Measurements from ENCODE around the gene CNTRL. TPM values are rescaled to one million over a fixed set of nuclear protein-coding genes. Genes with fewer than 3 reads are reported as not detected.
"Not testable (repeated sequence)": the region's sequence is repeated elsewhere in the genome, so short reads cannot be mapped to it uniquely, and the experiment has no call there.

The CNTRL gene
- total RNA-seq, 1 experiment from 2014 or later = 11.2 TPM

DNA sequence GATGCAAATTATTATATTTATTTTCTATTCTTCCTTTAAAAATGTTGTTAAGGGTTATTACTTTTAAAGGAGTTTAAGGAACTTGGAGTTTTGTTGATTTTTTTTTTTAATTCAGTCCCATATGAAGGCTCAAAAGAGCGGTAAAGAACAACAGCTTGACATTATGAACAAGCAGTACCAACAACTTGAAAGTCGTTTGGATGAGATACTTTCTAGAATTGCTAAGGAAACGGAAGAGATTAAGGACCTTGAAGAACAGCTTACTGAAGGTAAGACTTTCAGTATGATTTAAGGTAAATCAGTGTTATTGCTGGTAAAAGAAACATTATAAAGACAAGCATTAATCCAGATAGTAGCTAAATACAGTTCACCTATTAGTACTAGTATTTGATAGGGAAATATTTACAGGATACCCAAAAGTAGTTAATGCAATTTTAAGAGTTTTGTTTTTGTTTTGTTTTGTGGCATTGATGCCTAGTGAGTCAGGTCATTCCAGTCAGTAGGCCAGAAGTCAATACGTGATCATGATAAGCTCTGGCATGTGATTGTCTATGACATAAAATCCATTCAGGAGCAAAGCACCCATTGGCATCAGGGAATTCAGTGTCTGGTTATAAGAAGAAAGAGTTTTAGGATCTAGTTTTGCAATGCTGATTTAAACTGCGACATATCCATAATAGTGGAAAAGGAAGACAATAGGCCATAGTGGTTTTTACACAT, 49.2 kb downstream of the CNTRL start:
- peaks cover 8% of the 10 kb centered on the region for H3K36me3 Mint-ChIP-seq (ENCODE audit: insufficient read depth, unreplicated experiment)
- H3K9me3 Mint-ChIP-seq (ENCODE audit: low read depth, unreplicated experiment) = no peaks in the 10 kb centered on the region
- CTCF ChIA-PET = no interaction called here
- intact Hi-C loops (cut with micrococcal nuclease; ENCODE audit: unreplicated experiment) = no loop called here
- TF ChIP-seq, protein P1, sequence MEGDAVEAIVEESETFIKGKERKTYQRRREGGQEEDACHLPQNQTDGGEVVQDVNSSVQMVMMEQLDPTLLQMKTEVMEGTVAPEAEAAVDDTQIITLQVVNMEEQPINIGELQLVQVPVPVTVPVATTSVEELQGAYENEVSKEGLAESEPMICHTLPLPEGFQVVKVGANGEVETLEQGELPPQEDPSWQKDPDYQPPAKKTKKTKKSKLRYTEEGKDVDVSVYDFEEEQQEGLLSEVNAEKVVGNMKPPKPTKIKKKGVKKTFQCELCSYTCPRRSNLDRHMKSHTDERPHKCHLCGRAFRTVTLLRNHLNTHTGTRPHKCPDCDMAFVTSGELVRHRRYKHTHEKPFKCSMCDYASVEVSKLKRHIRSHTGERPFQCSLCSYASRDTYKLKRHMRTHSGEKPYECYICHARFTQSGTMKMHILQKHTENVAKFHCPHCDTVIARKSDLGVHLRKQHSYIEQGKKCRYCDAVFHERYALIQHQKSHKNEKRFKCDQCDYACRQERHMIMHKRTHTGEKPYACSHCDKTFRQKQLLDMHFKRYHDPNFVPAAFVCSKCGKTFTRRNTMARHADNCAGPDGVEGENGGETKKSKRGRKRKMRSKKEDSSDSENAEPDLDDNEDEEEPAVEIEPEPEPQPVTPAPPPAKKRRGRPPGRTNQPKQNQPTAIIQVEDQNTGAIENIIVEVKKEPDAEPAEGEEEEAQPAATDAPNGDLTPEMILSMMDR (IDR thresholded peaks at IDR 0.05; ENCODE audit: unreplicated experiment) = no peak
- H3K4me1 Mint-ChIP-seq (ENCODE audit: low read depth, unreplicated experiment) = peaks cover 8% of the 10 kb centered on the region
- BruUV-seq (replicated peaks) = no TSS peak
- no peaks in the 10 kb centered on the region for H3K27me3 Mint-ChIP-seq (ENCODE audit: unreplicated experiment)
- no peak overlapping the region for H3K4me3 Mint-ChIP-seq (ENCODE audit: low read depth, unreplicated experiment)
- no peak overlapping the region for H3K27ac Mint-ChIP-seq (ENCODE audit: unreplicated experiment)
- DNase-seq = no peak

DNA sequence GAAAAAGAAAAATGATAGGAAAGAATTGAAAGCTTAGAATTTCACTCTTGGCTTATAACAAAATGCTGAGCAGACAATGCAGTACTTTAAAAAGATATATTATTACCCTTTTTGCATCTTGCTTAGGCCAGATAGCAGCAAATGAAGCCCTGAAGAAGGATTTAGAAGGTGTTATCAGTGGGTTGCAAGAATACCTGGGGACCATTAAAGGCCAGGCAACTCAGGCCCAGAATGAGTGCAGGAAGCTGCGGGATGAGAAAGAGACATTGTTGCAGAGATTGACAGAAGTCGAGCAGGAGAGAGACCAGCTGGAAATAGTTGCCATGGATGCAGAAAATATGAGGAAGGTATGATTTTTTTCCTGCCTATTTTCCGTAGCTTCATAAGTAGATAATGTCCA, 50.8 kb downstream of the CNTRL start:
- intact Hi-C loops (cut with micrococcal nuclease; ENCODE audit: unreplicated experiment) = no loop called here
- H3K27ac Mint-ChIP-seq (ENCODE audit: unreplicated experiment) = no peak overlapping the region
- peaks cover 14% of the 10 kb centered on the region for H3K4me1 Mint-ChIP-seq (ENCODE audit: low read depth, unreplicated experiment)
- TF ChIP-seq, protein P1 (IDR thresholded peaks at IDR 0.05; ENCODE audit: unreplicated experiment) = no peak
- peaks cover 8% of the 10 kb centered on the region for H3K36me3 Mint-ChIP-seq (ENCODE audit: insufficient read depth, unreplicated experiment)
- H3K9me3 Mint-ChIP-seq (ENCODE audit: low read depth, unreplicated experiment) = no peaks in the 10 kb centered on the region
- H3K27me3 Mint-ChIP-seq (ENCODE audit: unreplicated experiment) = no peaks in the 10 kb centered on the region
- DNase-seq = no peak
- no TSS peak for BruUV-seq (replicated peaks)
- CTCF ChIA-PET = no interaction called here
- H3K4me3 Mint-ChIP-seq (ENCODE audit: low read depth, unreplicated experiment) = no peak overlapping the region

DNA sequence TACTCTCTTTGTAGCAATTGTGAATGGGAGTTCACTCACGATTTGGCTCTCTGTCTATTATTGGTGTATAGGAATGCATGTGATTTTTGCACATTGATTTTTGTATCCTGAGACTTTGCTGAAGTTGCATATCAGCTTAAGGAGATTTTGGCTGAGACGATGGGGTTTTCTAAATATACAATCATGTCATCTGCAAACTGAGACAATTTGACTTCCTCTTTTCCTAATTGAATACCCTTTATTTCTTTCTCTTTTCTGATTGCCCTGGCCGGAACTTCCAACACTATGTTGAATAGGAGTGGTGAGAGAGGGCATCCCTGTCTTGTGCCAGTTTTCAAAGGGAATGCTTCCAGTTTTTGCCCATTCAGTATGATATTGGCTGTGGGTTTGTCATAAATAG, 54.6 kb downstream of the CNTRL start:
- H3K4me1 Mint-ChIP-seq (ENCODE audit: low read depth, unreplicated experiment) = peaks cover 22% of the 10 kb centered on the region
- H3K36me3 Mint-ChIP-seq (ENCODE audit: insufficient read depth, unreplicated experiment); DNase-seq; CTCF ChIA-PET; H3K9me3 Mint-ChIP-seq (ENCODE audit: low read depth, unreplicated experiment); H3K27ac Mint-ChIP-seq (ENCODE audit: unreplicated experiment); H3K4me3 Mint-ChIP-seq (ENCODE audit: low read depth, unreplicated experiment); BruUV-seq (replicated peaks); H3K27me3 Mint-ChIP-seq (ENCODE audit: unreplicated experiment); intact Hi-C loops (cut with micrococcal nuclease; ENCODE audit: unreplicated experiment): not testable (repeated sequence)

DNA sequence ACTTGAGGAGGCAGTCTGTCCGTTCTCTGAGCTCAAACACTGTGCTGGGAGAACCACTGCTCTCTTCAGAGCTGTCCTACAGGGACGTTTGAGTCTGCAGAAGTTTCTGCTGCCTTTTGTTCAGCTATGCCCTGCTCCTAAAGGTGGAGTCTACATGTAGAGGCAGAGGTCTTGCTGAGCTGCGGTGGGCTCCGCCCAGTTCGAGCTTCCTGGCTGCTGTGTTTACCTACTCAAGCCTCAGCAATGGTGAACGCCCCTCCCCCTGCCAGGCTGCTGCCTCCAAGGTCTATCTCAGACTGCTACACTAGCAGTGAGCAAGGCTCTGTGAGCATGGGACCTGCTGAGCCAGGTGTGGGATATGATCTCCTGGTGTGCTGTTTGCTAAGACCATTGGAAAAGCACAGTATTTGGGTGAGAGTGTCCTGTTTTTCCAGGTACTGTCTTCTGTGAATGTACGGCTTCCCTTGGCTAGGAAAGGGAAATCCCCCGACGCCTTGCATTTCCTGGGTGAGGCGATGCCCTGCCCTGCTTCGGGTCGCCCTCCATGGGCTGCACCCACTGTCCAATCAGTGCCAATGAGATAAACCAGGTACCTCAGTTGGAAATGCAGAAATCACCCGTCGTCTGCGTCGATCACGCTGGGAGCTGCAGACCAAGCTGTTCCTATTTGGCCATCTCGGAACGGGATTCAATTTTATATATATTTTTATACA, 58.5 kb downstream of the CNTRL start:
- BruUV-seq (replicated peaks) = no TSS peak
- CTCF ChIA-PET = interaction anchor here (0.6 to 2.0 kb wide), 2 partner anchors 8 to 11 kb away, joined by 5 to 8 read pairs; no protein-coding TSS in a partner anchor
- TF ChIP-seq, protein P1 (IDR thresholded peaks at IDR 0.05; ENCODE audit: unreplicated experiment) = no peak
- intact Hi-C loops (cut with micrococcal nuclease; ENCODE audit: unreplicated experiment) = no loop called here
- no peaks in the 10 kb centered on the region for H3K36me3 Mint-ChIP-seq (ENCODE audit: insufficient read depth, unreplicated experiment)
- H3K27ac Mint-ChIP-seq (ENCODE audit: unreplicated experiment) = no peak overlapping the region
- peaks cover 22% of the 10 kb centered on the region for H3K4me1 Mint-ChIP-seq (ENCODE audit: low read depth, unreplicated experiment)
- DNase-seq = peak; percentile 69
- H3K27me3 Mint-ChIP-seq (ENCODE audit: unreplicated experiment) = no peaks in the 10 kb centered on the region
- no peaks in the 10 kb centered on the region for H3K9me3 Mint-ChIP-seq (ENCODE audit: low read depth, unreplicated experiment)
- peak overlapping the region; percentile 45 for H3K4me3 Mint-ChIP-seq (ENCODE audit: low read depth, unreplicated experiment)

DNA sequence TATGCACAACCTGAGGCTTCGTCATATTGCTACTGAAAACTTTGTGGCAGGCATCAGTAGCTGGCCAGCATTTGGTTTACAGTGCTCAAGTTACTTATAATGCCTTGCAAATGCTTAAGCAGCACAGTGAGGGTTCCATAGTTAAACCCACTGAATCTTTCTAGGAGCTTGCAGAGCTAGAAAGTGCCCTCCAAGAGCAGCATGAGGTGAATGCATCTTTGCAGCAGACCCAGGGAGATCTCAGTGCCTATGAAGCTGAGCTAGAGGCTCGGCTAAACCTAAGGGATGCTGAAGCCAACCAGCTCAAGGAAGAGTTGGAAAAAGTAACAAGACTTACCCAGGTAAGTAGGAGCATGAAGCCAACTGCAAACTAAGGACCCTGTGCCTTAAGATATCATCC, 60.9 kb downstream of the CNTRL start:
- no peaks in the 10 kb centered on the region for H3K36me3 Mint-ChIP-seq (ENCODE audit: insufficient read depth, unreplicated experiment)
- intact Hi-C loops (cut with micrococcal nuclease; ENCODE audit: unreplicated experiment) = no loop called here
- H3K27ac Mint-ChIP-seq (ENCODE audit: unreplicated experiment) = no peak overlapping the region
- TF ChIP-seq, protein P1 (IDR thresholded peaks at IDR 0.05; ENCODE audit: unreplicated experiment) = no peak
- no peaks in the 10 kb centered on the region for H3K9me3 Mint-ChIP-seq (ENCODE audit: low read depth, unreplicated experiment)
- no TSS peak for BruUV-seq (replicated peaks)
- CTCF ChIA-PET = no interaction called here
- H3K27me3 Mint-ChIP-seq (ENCODE audit: unreplicated experiment) = no peaks in the 10 kb centered on the region
- no peak for DNase-seq
- peaks cover 16% of the 10 kb centered on the region for H3K4me1 Mint-ChIP-seq (ENCODE audit: low read depth, unreplicated experiment)
- H3K4me3 Mint-ChIP-seq (ENCODE audit: low read depth, unreplicated experiment) = no peak overlapping the region

Data from Calu3 (cell line).